Epithelial cell of esophagus (primary cell): ENCODE data around the gene PYGL.
A peak's percentile ranks its signal among the peaks of the same experiment; 100 is the strongest.

ENCODE experiments used
- DNase-seq: peaks from one replicate; pipeline ENCODE4 v3.0.0; 2010; ENCODE audit warnings: low read depth
- H3K4me3 ChIP-seq: 2 replicates; pipeline ENCODE4 v1.5.1; 2011; ENCODE audit warnings: mild to moderate bottlenecking, low read length, control low read depth
- CTCF ChIP-seq: IDR thresholded peaks from 2 replicates; pipeline ENCODE4 v1.5.1; 2011; ENCODE audit warnings: low read depth, mild to moderate bottlenecking, low read length, control low read depth, inconsistent platforms; ENCODE audit not compliant: insufficient read depth; ENCODE audit errors: missing control alignments

Gene PYGL

GRCh38 chr14:50860478-50861086, 83.7 kb downstream of the PYGL start:
- peak overlapping the region; percentile 57 for H3K4me3 ChIP-seq
- peak; percentile 79 for DNase-seq
- TF ChIP-seq CTCF: peak; percentile 75

- no peak for DNase-seq
- no peak for TF ChIP-seq CTCF
- H3K4me3 ChIP-seq: no peak overlapping the region
These were observed 85.0 kb downstream of the PYGL start for GRCh38 chr14:50859296-50859624.

- TF ChIP-seq CTCF: no peak
- no peak overlapping the region for H3K4me3 ChIP-seq
- no peak for DNase-seq
These were observed 87.6 kb downstream of the PYGL start for GRCh38 chr14:50856660-50857059.

- no peak overlapping the region for H3K4me3 ChIP-seq
- no peak for DNase-seq
- no peak for TF ChIP-seq CTCF
These were observed 88.7 kb downstream of the PYGL start for GRCh38 chr14:50855558-50855957.
